Mammary epithelial cell (primary cell): ENCODE data around the gene ABHD12B.

Experiments
- EZH2 ChIP-seq: IDR thresholded peaks from 2 replicates; pipeline ENCODE4 v1.6.1; 2012; ENCODE audit warnings: low read length, inconsistent platforms, borderline replicate concordance
- TF ChIP-seq, protein P1 (sequence below), 2 donors: IDR thresholded peaks in 1 of 2; conservative IDR thresholded peaks in 1 of 2; 2 replicates each; pipeline ENCODE4 v1.5.1; 2011 to 2012; ENCODE audit warnings: inconsistent platforms in 2 of 2, low read length in 2 of 2, mild to moderate bottlenecking in 2 of 2, control low read depth in 1 of 2, low read depth in 1 of 2; ENCODE audit not compliant: insufficient read depth in 1 of 2; ENCODE audit errors: extremely low read depth in 1 of 2

DNA sequence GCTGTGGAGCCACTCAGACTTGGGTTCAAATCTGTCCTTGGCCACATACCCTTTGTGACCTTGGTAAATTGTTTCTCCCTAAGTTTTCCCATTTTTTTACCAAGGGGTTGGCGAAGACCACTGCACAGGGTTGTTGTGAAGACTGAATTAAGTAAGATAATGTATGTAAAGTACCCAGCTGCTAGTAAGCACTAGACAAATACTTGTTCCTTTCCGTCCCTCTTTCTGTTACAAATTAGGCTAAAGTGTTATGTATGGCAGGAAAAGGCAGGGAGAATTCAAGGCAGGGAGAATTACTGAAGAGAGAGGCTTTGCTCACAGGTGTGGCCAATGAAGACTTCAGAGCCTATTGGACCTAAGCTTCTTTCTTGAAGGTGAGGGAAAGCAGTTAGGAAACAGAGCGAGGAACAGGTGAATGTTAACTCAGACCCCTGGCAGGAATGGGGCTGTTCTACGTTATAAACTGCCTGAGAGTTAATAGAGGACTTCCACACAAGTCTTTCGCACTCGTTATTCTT, 25.9 kb downstream of the ABHD12B start:
- TF ChIP-seq, protein P1, sequence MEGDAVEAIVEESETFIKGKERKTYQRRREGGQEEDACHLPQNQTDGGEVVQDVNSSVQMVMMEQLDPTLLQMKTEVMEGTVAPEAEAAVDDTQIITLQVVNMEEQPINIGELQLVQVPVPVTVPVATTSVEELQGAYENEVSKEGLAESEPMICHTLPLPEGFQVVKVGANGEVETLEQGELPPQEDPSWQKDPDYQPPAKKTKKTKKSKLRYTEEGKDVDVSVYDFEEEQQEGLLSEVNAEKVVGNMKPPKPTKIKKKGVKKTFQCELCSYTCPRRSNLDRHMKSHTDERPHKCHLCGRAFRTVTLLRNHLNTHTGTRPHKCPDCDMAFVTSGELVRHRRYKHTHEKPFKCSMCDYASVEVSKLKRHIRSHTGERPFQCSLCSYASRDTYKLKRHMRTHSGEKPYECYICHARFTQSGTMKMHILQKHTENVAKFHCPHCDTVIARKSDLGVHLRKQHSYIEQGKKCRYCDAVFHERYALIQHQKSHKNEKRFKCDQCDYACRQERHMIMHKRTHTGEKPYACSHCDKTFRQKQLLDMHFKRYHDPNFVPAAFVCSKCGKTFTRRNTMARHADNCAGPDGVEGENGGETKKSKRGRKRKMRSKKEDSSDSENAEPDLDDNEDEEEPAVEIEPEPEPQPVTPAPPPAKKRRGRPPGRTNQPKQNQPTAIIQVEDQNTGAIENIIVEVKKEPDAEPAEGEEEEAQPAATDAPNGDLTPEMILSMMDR (conservative IDR thresholded peaks at IDR 0.05 in 1 of 2, IDR thresholded peaks at IDR 0.05 in 1 of 2; ENCODE audit: extremely low read depth in 1 of 2, insufficient read depth in 1 of 2, low read depth in 1 of 2, low read length in 2 of 2), result no peak
- TF ChIP-seq EZH2, result no peak
